Astrocyte (in vitro differentiated cells and primary cell): Measurements from ENCODE around the gene CHERP. TPM values are rescaled to one million over a fixed set of nuclear protein-coding genes. Genes with fewer than 3 reads are reported as not detected.
A peak's percentile ranks its signal among the peaks of the same experiment; 100 is the strongest.
"Not testable (repeated sequence)": the region's sequence is repeated elsewhere in the genome, so short reads cannot be mapped to it uniquely, and the experiment has no call there.

Source experiments
- DNase-seq: peaks from one replicate; pipeline ENCODE4 v3.0.0-alpha.2; 2010; ENCODE audit warnings: low read depth
- FAIRE-seq: peaks from 2 replicates; lab custom pipeline; 2011; peaks lifted over from hg19 to GRCh38; lab: Jason Lieb, UNC
- H2AFZ ChIP-seq: 2 replicates; pipeline ENCODE4 v1.6.0; 2012; ENCODE audit warnings: low read depth, low read length, inconsistent platforms
- H3K27ac ChIP-seq: 2 replicates; pipeline ENCODE4 v1.5.1; 2011; ENCODE audit warnings: low read depth, low read length, inconsistent platforms
- H3K27me3 ChIP-seq: 2 replicates; pipeline ENCODE4 v1.6.0; 2011; ENCODE audit warnings: low read length, inconsistent platforms; ENCODE audit not compliant: insufficient read depth
- H3K36me3 ChIP-seq: 2 replicates; pipeline ENCODE4 v1.5.1; 2011; ENCODE audit warnings: low read length, inconsistent platforms; ENCODE audit not compliant: insufficient read depth
- H3K4me1 ChIP-seq: 2 replicates; pipeline ENCODE4 v1.5.1; 2011; ENCODE audit warnings: low read length, inconsistent platforms; ENCODE audit not compliant: insufficient read depth
- H3K4me2 ChIP-seq: 2 replicates; pipeline ENCODE4 v1.6.0; 2012; ENCODE audit warnings: low read length, inconsistent platforms
- H3K4me3 ChIP-seq: 2 replicates; pipeline ENCODE4 v1.5.1; 2011; ENCODE audit warnings: low read depth, mild to moderate bottlenecking, low read length, inconsistent platforms; ENCODE audit not compliant: insufficient read depth
- H3K79me2 ChIP-seq: 2 replicates; pipeline ENCODE4 v1.6.0; 2012; ENCODE audit warnings: mild to moderate bottlenecking, low read length, inconsistent platforms; ENCODE audit not compliant: insufficient read depth
- H3K9ac ChIP-seq: 2 replicates; pipeline ENCODE4 v1.6.0; 2012; ENCODE audit warnings: mild to moderate bottlenecking, low read length, inconsistent platforms
- H3K9me3 ChIP-seq: 2 replicates; pipeline ENCODE4 v1.5.1; 2012; ENCODE audit warnings: low read depth, mild to moderate bottlenecking, low read length, inconsistent platforms; ENCODE audit not compliant: insufficient read depth
- H4K20me1 ChIP-seq: 2 replicates; pipeline ENCODE4 v1.6.0; 2012; ENCODE audit warnings: low read length, inconsistent platforms; ENCODE audit not compliant: insufficient read depth
- H3K27ac Mint-ChIP-seq: one replicate; pipeline ENCODE4 v1.8.0; 2021; ENCODE audit warnings: mild to moderate bottlenecking, mixed read lengths; ENCODE audit not compliant: unreplicated experiment
- H3K27me3 Mint-ChIP-seq: one replicate; pipeline ENCODE4 v1.8.0; 2021; ENCODE audit warnings: low read depth, mixed read lengths; ENCODE audit not compliant: unreplicated experiment
- H3K36me3 Mint-ChIP-seq: one replicate; pipeline ENCODE4 v1.8.0; 2021; ENCODE audit warnings: low read depth, mixed read lengths; ENCODE audit not compliant: unreplicated experiment
- H3K4me1 Mint-ChIP-seq: one replicate; pipeline ENCODE4 v1.8.0; 2021; ENCODE audit warnings: low read depth, mixed read lengths; ENCODE audit not compliant: unreplicated experiment
- H3K4me3 Mint-ChIP-seq: one replicate; pipeline ENCODE4 v1.8.0; 2021; ENCODE audit warnings: mild to moderate bottlenecking, moderate library complexity, mixed read lengths; ENCODE audit not compliant: unreplicated experiment
- H3K9me3 Mint-ChIP-seq: one replicate; pipeline ENCODE4 v1.8.0; 2021; ENCODE audit warnings: mild to moderate bottlenecking, mixed read lengths; ENCODE audit not compliant: unreplicated experiment
- CTCF ChIP-seq: IDR thresholded peaks from 2 replicates; pipeline ENCODE4 v1.5.1; 2011; ENCODE audit warnings: low read depth, mild to moderate bottlenecking, inconsistent platforms, low read length, moderate library complexity; ENCODE audit not compliant: insufficient read depth
- EZH2 ChIP-seq: IDR thresholded peaks from 2 replicates; pipeline ENCODE4 v1.6.1; 2012; ENCODE audit warnings: mild to moderate bottlenecking, low read length, inconsistent platforms; ENCODE audit not compliant: insufficient read depth
- total RNA-seq: library from RNA; stranded (reverse); gene quantifications from 2 replicates; pipeline ENCODE4 v1.2.1, GENCODE V29; 2021

Gene CHERP
- total RNA-seq, 1 donor from 2014 or later = 45.3 TPM

DNA sequence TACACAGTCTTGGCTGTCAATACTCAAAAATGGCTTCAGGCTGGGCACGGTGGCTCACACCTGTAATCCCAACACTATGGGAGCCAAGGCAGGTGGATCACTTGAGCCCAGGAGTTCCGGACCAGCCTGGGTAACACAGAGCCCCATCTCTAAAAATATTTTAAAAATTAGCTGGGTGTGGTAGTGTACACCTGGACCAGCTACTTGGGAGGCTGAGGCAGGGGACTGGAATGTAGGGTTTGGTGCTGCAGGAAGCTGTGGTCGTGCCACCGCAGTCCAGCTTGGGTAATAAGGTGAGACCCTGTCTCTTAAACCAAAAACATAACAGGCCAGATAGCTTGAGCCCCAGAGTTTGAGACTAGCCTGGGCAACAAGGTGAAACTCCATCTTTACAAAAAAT lies 6.7 kb upstream of the CHERP start:
- no peaks in the 10 kb centered on the region for H3K4me1 ChIP-seq
- Mint-ChIP-seq H3K27ac (no peak overlapping the region), H3K9me3 (no peaks in the 10 kb centered on the region), H3K27me3 (no peaks in the 10 kb centered on the region), H3K4me1 (peaks cover 11% of the 10 kb centered on the region), H3K36me3 (peaks cover 13% of the 10 kb centered on the region), H3K4me3 (no peak overlapping the region)
- no peak for DNase-seq
- no peak overlapping the region for H3K4me2 ChIP-seq
- TF ChIP-seq CTCF (no peak), EZH2 (no peak)
- no peak overlapping the region for H3K4me3 ChIP-seq
- H3K79me2 ChIP-seq = peaks cover 7% of the 10 kb centered on the region
- peaks cover 15% of the 10 kb centered on the region for H3K36me3 ChIP-seq
- no peak overlapping the region for H3K9ac ChIP-seq
- no peak for FAIRE-seq
- H3K9me3 ChIP-seq = no peaks in the 10 kb centered on the region
- H4K20me1 ChIP-seq = peaks cover 42% of the 10 kb centered on the region
- H2AFZ ChIP-seq = no peak overlapping the region
- H3K27ac ChIP-seq = no peak overlapping the region
- no peaks in the 10 kb centered on the region for H3K27me3 ChIP-seq

DNA sequence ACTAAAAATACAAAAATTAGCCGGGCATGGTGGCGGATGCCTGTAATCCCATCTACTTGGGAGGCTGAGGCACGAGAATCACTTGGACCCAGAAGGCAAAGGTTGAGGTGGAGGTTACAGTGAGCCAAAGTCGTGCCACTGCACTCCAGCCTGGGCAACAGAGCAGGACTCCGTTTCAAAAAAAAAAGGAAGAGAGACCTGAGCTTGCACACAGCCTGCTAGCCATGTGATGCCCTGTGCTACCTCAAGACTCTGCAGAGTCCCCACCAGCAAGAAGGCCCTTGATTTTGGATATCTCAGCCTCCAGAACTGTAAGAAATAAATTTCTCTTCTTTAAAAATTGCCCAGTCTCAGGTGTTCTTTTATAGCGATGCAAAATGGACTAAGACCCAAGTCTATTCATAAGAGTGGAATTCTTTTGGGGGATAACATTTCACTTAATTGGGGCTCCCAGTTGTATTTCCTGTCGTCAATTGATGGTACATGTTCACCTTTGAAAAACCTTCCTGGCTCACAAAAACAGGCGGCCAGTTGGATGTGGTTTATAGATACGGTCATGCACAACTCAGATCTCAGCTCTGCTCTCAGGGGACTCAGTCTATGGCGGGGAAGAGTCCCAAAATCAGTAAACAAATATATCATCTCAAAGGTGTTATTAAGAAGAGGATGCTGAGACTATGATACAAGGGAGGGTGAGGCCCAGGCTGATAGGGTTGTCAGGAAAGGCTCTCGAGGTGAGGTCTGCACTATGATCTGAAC lies 2.4 kb upstream of the CHERP start:
- Histone ChIP-seq H3K9me3 (no peaks in the 10 kb centered on the region), H3K9ac (no peak overlapping the region), H3K4me3 (no peak overlapping the region), H3K27me3 (no peaks in the 10 kb centered on the region), H3K4me1 (peaks cover 13% of the 10 kb centered on the region), H2AFZ (no peak overlapping the region), H3K79me2 (peaks cover 49% of the 10 kb centered on the region), H4K20me1 (peaks cover 34% of the 10 kb centered on the region), H3K4me2 (no peak overlapping the region), H3K27ac (no peak overlapping the region), H3K36me3 (no peaks in the 10 kb centered on the region)
- Mint-ChIP-seq H3K27ac (peak overlapping the region; percentile 86), H3K36me3 (peaks cover 4% of the 10 kb centered on the region), H3K4me1 (peaks cover 19% of the 10 kb centered on the region), H3K9me3 (peaks cover 3% of the 10 kb centered on the region), H3K4me3 (no peak overlapping the region), H3K27me3 (no peaks in the 10 kb centered on the region)
- TF ChIP-seq CTCF = no peak
- TF ChIP-seq EZH2 = no peak
- DNase-seq (no peak), FAIRE-seq (no peak)

DNA sequence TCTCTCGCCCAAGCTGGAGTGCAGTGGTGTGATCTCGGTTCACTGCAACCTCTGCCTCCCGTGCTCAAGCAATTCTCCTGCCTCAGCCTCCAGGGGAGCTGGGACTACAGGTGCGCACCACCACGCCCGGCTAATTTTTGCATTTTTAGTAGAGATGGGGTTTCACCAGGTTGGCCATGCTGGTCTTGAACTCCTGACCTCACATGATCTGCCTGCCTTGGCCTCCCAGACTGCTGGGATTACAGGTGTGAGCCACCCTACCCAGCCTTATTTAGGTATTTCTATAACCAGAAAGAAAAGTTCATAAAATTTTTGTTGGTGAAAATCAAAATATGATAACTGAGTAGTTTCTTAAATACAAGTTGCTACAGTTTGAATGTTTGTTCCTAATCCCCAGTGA lies 1.5 kb upstream of the CHERP start:
- not testable (repeated sequence) for FAIRE-seq
- Histone ChIP-seq H3K79me2 (peaks cover 57% of the 10 kb centered on the region), H4K20me1 (peaks cover 35% of the 10 kb centered on the region)

More for the DNA sequence above, 1.5 kb upstream of the CHERP start:
- H3K36me3 ChIP-seq, H3K27me3 Mint-ChIP-seq, H3K27me3 ChIP-seq, H3K4me3 ChIP-seq, H3K9me3 Mint-ChIP-seq, H2AFZ ChIP-seq, DNase-seq, H3K36me3 Mint-ChIP-seq, H3K9me3 ChIP-seq, H3K27ac ChIP-seq: not testable (repeated sequence)
- H3K4me1 ChIP-seq = peaks cover 13% of the 10 kb centered on the region
- peak overlapping the region; percentile 93 for H3K4me3 Mint-ChIP-seq
- peaks cover 16% of the 10 kb centered on the region for H3K4me1 Mint-ChIP-seq
- peak overlapping the region; percentile 95 for H3K9ac ChIP-seq
- peak overlapping the region; percentile 97 for H3K4me2 ChIP-seq
- H3K27ac Mint-ChIP-seq = peak overlapping the region; percentile 26
